ENCODE measurements around the gene DNMT3L.

- no peak for TF ChIP-seq CTCF (IDR thresholded peaks at IDR 0.05; ENCODE audit: low read depth, low read length, poor library complexity, severe bottlenecking)
- no peak for TF ChIP-seq EZH2phosphoT487 (IDR thresholded peaks at IDR 0.05; ENCODE audit: borderline replicate concordance, low read length)
Observed at GRCh38 chr21:44290327-44291077, 28.8 kb upstream of the DNMT3L start.
